ENCODE results near the gene RAPH1. TPM values are rescaled to one million over a fixed set of nuclear protein-coding genes. Genes with fewer than 3 reads are reported as not detected.

Gene RAPH1
- total RNA-seq, 2 experiments from 2014 or later: 0.16 to 1.1 TPM

GRCh38 chr2:203470371-203470770, 64.7 kb downstream of the RAPH1 start:
- Mint-ChIP-seq H3K9me3 (ENCODE audit: insufficient read depth) (no peaks in the 10 kb centered on the region), H3K36me3 (ENCODE audit: low read depth) (no peaks in the 10 kb centered on the region), H3K27ac (no peak overlapping the region), H3K4me1 (ENCODE audit: low read depth) (no peaks in the 10 kb centered on the region), H3K27me3 (ENCODE audit: low read depth) (peaks cover 7% of the 10 kb centered on the region), H3K4me3 (no peak overlapping the region)
- DNase-seq (no peak), ATAC-seq (no peak)
- CTCF ChIA-PET: no interaction called here
- POLR2A ChIA-PET: no interaction called here

GRCh38 chr2:203469546-203469945, 65.6 kb downstream of the RAPH1 start:
- H3K27ac Mint-ChIP-seq: no peak overlapping the region
- DNase-seq (no peak), ATAC-seq (no peak)
- H3K9me3 Mint-ChIP-seq (ENCODE audit: insufficient read depth): no peaks in the 10 kb centered on the region
- CTCF ChIA-PET: interaction anchor here (2.1 to 2.3 kb wide), 2 partner anchors 15 to 346 kb away, joined by 6 read pairs; no protein-coding TSS in a partner anchor
- H3K4me1 Mint-ChIP-seq (ENCODE audit: low read depth): no peaks in the 10 kb centered on the region
- POLR2A ChIA-PET: no interaction called here
- H3K36me3 Mint-ChIP-seq (ENCODE audit: low read depth): no peaks in the 10 kb centered on the region
- H3K4me3 Mint-ChIP-seq: no peak overlapping the region
- peaks cover 7% of the 10 kb centered on the region for H3K27me3 Mint-ChIP-seq (ENCODE audit: low read depth)

- H3K36me3 Mint-ChIP-seq (ENCODE audit: low read depth): no peaks in the 10 kb centered on the region
- H3K4me1 Mint-ChIP-seq (ENCODE audit: low read depth): no peaks in the 10 kb centered on the region
- CTCF ChIA-PET: interaction anchor here (1.6 to 2.0 kb wide), 2 partner anchors 9 to 352 kb away, joined by 5 to 9 read pairs; no protein-coding TSS in a partner anchor
- no peak overlapping the region for H3K4me3 Mint-ChIP-seq
- no peaks in the 10 kb centered on the region for H3K27me3 Mint-ChIP-seq (ENCODE audit: low read depth)
- DNase-seq: no peak
- H3K9me3 Mint-ChIP-seq (ENCODE audit: insufficient read depth): no peaks in the 10 kb centered on the region
- POLR2A ChIA-PET: no interaction called here
- ATAC-seq: no peak
- no peak overlapping the region for H3K27ac Mint-ChIP-seq
Measured at GRCh38 chr2:203463266-203463678, 71.8 kb downstream of the RAPH1 start.

GRCh38 chr2:203462308-203462707, 72.8 kb downstream of the RAPH1 start:
- Mint-ChIP-seq H3K4me1 (ENCODE audit: low read depth) (no peaks in the 10 kb centered on the region), H3K9me3 (ENCODE audit: insufficient read depth) (no peaks in the 10 kb centered on the region), H3K27me3 (ENCODE audit: low read depth) (no peaks in the 10 kb centered on the region), H3K27ac (no peak overlapping the region), H3K4me3 (no peak overlapping the region), H3K36me3 (ENCODE audit: low read depth) (no peaks in the 10 kb centered on the region)
- POLR2A ChIA-PET: no interaction called here
- ATAC-seq (no peak), DNase-seq (no peak)
- CTCF ChIA-PET: interaction anchor here (1.6 to 2.0 kb wide), 2 partner anchors 8 to 353 kb away, joined by 5 to 9 read pairs; no protein-coding TSS in a partner anchor

- no peaks in the 10 kb centered on the region for H3K9me3 Mint-ChIP-seq (ENCODE audit: insufficient read depth)
- no peak overlapping the region for H3K27ac Mint-ChIP-seq
- no peaks in the 10 kb centered on the region for H3K27me3 Mint-ChIP-seq (ENCODE audit: low read depth)
- no peak for DNase-seq
- no peak for ATAC-seq
- H3K4me1 Mint-ChIP-seq (ENCODE audit: low read depth): no peaks in the 10 kb centered on the region
- no peak overlapping the region for H3K4me3 Mint-ChIP-seq
- ChIA-PET CTCF (interaction anchor here (1.1 to 1.6 kb wide), 2 partner anchors 9 to 354 kb away, joined by 3 to 5 read pairs; no protein-coding TSS in a partner anchor), POLR2A (no interaction called here)
- H3K36me3 Mint-ChIP-seq (ENCODE audit: low read depth): no peaks in the 10 kb centered on the region
Measured at GRCh38 chr2:203461746-203462145, 73.4 kb downstream of the RAPH1 start.

GRCh38 chr2:203455209-203455608, 79.9 kb downstream of the RAPH1 start:
- H3K27me3 Mint-ChIP-seq (ENCODE audit: low read depth): no peaks in the 10 kb centered on the region

GRCh38 chr2:203453858-203454451, 81.1 kb downstream of the RAPH1 start:
- no peaks in the 10 kb centered on the region for H3K4me1 Mint-ChIP-seq (ENCODE audit: low read depth)
- peak; percentile 53 for DNase-seq
- no peak overlapping the region for H3K27ac Mint-ChIP-seq
- H3K36me3 Mint-ChIP-seq (ENCODE audit: low read depth): no peaks in the 10 kb centered on the region
- no peak for ATAC-seq
- H3K4me3 Mint-ChIP-seq: no peak overlapping the region
- POLR2A ChIA-PET: no interaction called here
- no peaks in the 10 kb centered on the region for H3K9me3 Mint-ChIP-seq (ENCODE audit: insufficient read depth)
- no peaks in the 10 kb centered on the region for H3K27me3 Mint-ChIP-seq (ENCODE audit: low read depth)
- CTCF ChIA-PET: interaction anchor here (0.5 to 3.0 kb wide), 20 partner anchors 9 to 672 kb away, joined by 3 to 23 read pairs (median 3); partner anchors contain the start of gene CYP20A1

More at GRCh38 chr2:203455209-203455608, 79.9 kb downstream of the RAPH1 start:
- Mint-ChIP-seq H3K36me3 (ENCODE audit: low read depth) (no peaks in the 10 kb centered on the region), H3K4me1 (ENCODE audit: low read depth) (no peaks in the 10 kb centered on the region), H3K27ac (no peak overlapping the region), H3K9me3 (ENCODE audit: insufficient read depth) (no peaks in the 10 kb centered on the region), H3K4me3 (no peak overlapping the region)
- CTCF ChIA-PET: interaction anchor here (1.1 to 3.0 kb wide), 5 partner anchors 13 to 640 kb away, joined by 3 to 20 read pairs (median 6); no protein-coding TSS in a partner anchor
- DNase-seq (no peak), ATAC-seq (no peak)
- POLR2A ChIA-PET: no interaction called here

- POLR2A ChIA-PET: no interaction called here
- Mint-ChIP-seq H3K4me1 (ENCODE audit: low read depth) (no peaks in the 10 kb centered on the region), H3K36me3 (ENCODE audit: low read depth) (no peaks in the 10 kb centered on the region), H3K27me3 (ENCODE audit: low read depth) (no peaks in the 10 kb centered on the region), H3K27ac (no peak overlapping the region), H3K9me3 (ENCODE audit: insufficient read depth) (no peaks in the 10 kb centered on the region), H3K4me3 (no peak overlapping the region)
- CTCF ChIA-PET: interaction anchor here (2.9 kb wide), 1 partner anchor 225 kb away, joined by 23 read pairs; no protein-coding TSS in a partner anchor
- no peak for DNase-seq
- ATAC-seq: no peak
Measured at GRCh38 chr2:203451689-203452088, 83.4 kb downstream of the RAPH1 start.

- Mint-ChIP-seq H3K4me1 (ENCODE audit: low read depth) (peaks cover 6% of the 10 kb centered on the region), H3K4me3 (no peak overlapping the region), H3K9me3 (ENCODE audit: insufficient read depth) (no peaks in the 10 kb centered on the region), H3K27ac (no peak overlapping the region), H3K36me3 (ENCODE audit: low read depth) (no peaks in the 10 kb centered on the region), H3K27me3 (ENCODE audit: low read depth) (no peaks in the 10 kb centered on the region)
- DNase-seq (no peak), ATAC-seq (no peak)
- ChIA-PET CTCF (no interaction called here), POLR2A (no interaction called here)
Measured at GRCh38 chr2:203451011-203451410, 84.1 kb downstream of the RAPH1 start.

GRCh38 chr2:203450561-203450960, 84.5 kb downstream of the RAPH1 start:
- Mint-ChIP-seq H3K27ac (no peak overlapping the region), H3K9me3 (ENCODE audit: insufficient read depth) (no peaks in the 10 kb centered on the region), H3K27me3 (ENCODE audit: low read depth) (no peaks in the 10 kb centered on the region), H3K36me3 (ENCODE audit: low read depth) (no peaks in the 10 kb centered on the region), H3K4me1 (ENCODE audit: low read depth) (peaks cover 8% of the 10 kb centered on the region), H3K4me3 (no peak overlapping the region)
- DNase-seq (no peak), ATAC-seq (no peak)
- POLR2A ChIA-PET: no interaction called here
- CTCF ChIA-PET: interaction anchor here (0.6 kb wide), 1 partner anchor 365 kb away, joined by 3 read pairs; no protein-coding TSS in a partner anchor

- H3K4me3 Mint-ChIP-seq: no peak overlapping the region
- H3K9me3 Mint-ChIP-seq (ENCODE audit: insufficient read depth): no peaks in the 10 kb centered on the region
Measured at GRCh38 chr2:203446780-203447179, 88.3 kb downstream of the RAPH1 start.

GRCh38 chr2:203446071-203446481, 89.0 kb downstream of the RAPH1 start:
- H3K27me3 Mint-ChIP-seq (ENCODE audit: low read depth): no peaks in the 10 kb centered on the region
- H3K4me1 Mint-ChIP-seq (ENCODE audit: low read depth): peaks cover 11% of the 10 kb centered on the region
- DNase-seq (no peak), ATAC-seq (no peak)
- no peak overlapping the region for H3K27ac Mint-ChIP-seq
- CTCF ChIA-PET: no interaction called here
- H3K4me3 Mint-ChIP-seq: no peak overlapping the region
- H3K9me3 Mint-ChIP-seq (ENCODE audit: insufficient read depth): no peaks in the 10 kb centered on the region
- POLR2A ChIA-PET: no interaction called here
- H3K36me3 Mint-ChIP-seq (ENCODE audit: low read depth): no peaks in the 10 kb centered on the region

More at GRCh38 chr2:203446780-203447179, 88.3 kb downstream of the RAPH1 start:
- Mint-ChIP-seq H3K27me3 (ENCODE audit: low read depth) (no peaks in the 10 kb centered on the region), H3K4me1 (ENCODE audit: low read depth) (peaks cover 11% of the 10 kb centered on the region), H3K36me3 (ENCODE audit: low read depth) (no peaks in the 10 kb centered on the region), H3K27ac (no peak overlapping the region)
- ATAC-seq: no peak
- DNase-seq: no peak
- ChIA-PET CTCF (no interaction called here), POLR2A (no interaction called here)
